Gastrocnemius medialis (tissue), 4 donors: ENCODE results near the gene THBS3.

Experiments used
- POLR2A ChIP-seq, 2 donors: fragments of 450-650 bp; IDR thresholded peaks; one replicate each; pipeline ENCODE4 v1.6.1; 2017; ENCODE audit warnings: antibody characterized with exemption in 2 of 2, mild to moderate bottlenecking in 2 of 2, moderate library complexity in 2 of 2
- TF ChIP-seq, protein P1 (sequence below), 5 experiments: fragments of 450-650 bp in 3 of 5; fragments of 200-600 bp in 2 of 5; sonication (generic) in 2 of 5; IDR thresholded peaks in 4 of 5; conservative IDR thresholded peaks in 1 of 5; 1 replicate in 4 of 5; 2 replicates in 1 of 5; pipeline ENCODE4 v1.5.1; 2016 to 2019; ENCODE audit warnings: antibody characterized with exemption in 5 of 5, mild to moderate bottlenecking in 3 of 5, moderate library complexity in 3 of 5

DNA sequence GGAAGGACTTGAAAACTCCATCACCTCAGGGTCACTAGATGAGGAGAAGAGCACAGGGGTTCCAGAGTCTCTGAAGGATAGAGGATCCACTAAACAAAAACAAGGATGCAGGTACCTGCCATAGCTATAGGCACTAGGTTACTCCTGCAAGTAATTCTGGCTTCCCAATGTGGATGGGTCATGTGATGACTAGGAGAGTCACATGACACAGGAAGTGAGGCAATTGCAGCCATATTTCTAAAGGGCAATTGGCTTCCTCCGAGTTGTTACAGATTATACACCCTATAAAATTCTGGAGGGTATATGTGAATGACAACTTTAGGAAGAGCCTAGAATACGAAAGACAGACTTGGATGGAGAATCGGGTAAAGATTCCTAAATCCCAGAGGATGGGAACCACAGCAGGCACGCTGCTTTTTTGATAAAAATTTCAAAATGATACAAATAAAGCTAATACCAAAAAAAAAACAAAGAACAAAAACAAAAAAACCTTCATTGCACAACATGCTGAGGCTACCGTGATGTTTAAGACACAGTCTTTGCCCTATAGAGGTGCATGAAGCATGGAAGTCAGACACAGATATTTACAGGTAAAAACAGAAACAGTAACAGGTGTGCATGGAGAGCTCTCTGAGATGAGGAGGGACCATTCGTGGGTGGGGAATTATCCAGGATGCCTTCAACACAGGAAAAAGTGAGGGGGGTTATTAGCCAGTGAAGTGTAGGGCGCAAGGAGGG, 11.3 kb upstream of the THBS3 start:
- TF ChIP-seq, protein P1, sequence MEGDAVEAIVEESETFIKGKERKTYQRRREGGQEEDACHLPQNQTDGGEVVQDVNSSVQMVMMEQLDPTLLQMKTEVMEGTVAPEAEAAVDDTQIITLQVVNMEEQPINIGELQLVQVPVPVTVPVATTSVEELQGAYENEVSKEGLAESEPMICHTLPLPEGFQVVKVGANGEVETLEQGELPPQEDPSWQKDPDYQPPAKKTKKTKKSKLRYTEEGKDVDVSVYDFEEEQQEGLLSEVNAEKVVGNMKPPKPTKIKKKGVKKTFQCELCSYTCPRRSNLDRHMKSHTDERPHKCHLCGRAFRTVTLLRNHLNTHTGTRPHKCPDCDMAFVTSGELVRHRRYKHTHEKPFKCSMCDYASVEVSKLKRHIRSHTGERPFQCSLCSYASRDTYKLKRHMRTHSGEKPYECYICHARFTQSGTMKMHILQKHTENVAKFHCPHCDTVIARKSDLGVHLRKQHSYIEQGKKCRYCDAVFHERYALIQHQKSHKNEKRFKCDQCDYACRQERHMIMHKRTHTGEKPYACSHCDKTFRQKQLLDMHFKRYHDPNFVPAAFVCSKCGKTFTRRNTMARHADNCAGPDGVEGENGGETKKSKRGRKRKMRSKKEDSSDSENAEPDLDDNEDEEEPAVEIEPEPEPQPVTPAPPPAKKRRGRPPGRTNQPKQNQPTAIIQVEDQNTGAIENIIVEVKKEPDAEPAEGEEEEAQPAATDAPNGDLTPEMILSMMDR (IDR thresholded peaks at IDR 0.05 in 4 of 5, conservative IDR thresholded peaks at IDR 0.05 in 1 of 5), result no peak
- TF ChIP-seq POLR2A (IDR thresholded peaks at IDR 0.05), result no peak
